Cardiac muscle cell (in vitro differentiated cells and primary cell): ENCODE data around the gene GRAP. TPM values are rescaled to one million over a fixed set of nuclear protein-coding genes. Genes with fewer than 3 reads are reported as not detected.

ENCODE experiments used
- DNase-seq, 2 donors: peaks; one replicate each; pipeline versions ENCODE4 v3.0.0 to v3.0.0-alpha.2; 2010 to 2017; ENCODE audit warnings: low read depth in 1 of 2, low spot score in 1 of 2
- H3K27ac ChIP-seq: fragments of 200-600 bp; sonication (generic); 2 replicates; pipeline ENCODE4 v1.5.1; 2016
- H3K27me3 ChIP-seq: fragments of 200-600 bp; sonication (generic); 2 replicates; pipeline ENCODE4 v1.6.0; 2016; ENCODE audit warnings: control low read depth
- H3K36me3 ChIP-seq: fragments of 200-600 bp; sonication (generic); 2 replicates; pipeline ENCODE4 v1.5.1; 2016; ENCODE audit warnings: control low read depth
- H3K4me1 ChIP-seq: fragments of 200-600 bp; sonication (generic); 2 replicates; pipeline ENCODE4 v1.8.1; 2017; ENCODE audit warnings: low read depth, mild to moderate bottlenecking, mixed run types
- H3K4me3 ChIP-seq: fragments of 200-600 bp; sonication (generic); 2 replicates; pipeline ENCODE4 v1.5.1; 2016; ENCODE audit warnings: mild to moderate bottlenecking
- H3K9me3 ChIP-seq: fragments of 200-600 bp; sonication (generic); 2 replicates; pipeline ENCODE4 v1.5.1; 2017; ENCODE audit warnings: low read depth, mild to moderate bottlenecking, control low read depth
- CTCF ChIP-seq: IDR thresholded peaks from 2 replicates; pipeline ENCODE4 v1.5.1; 2012; ENCODE audit warnings: low read depth, mild to moderate bottlenecking, low read length
- polyA plus RNA-seq: library from polyadenylated mRNA; unstranded; fragments of >200 nt; fragmentation: Nextera tagmentation; extraction: Ambion mirVana; gene quantifications from 2 replicates; pipeline ENCODE4 v1.2.1, GENCODE V29; 2016
- total RNA-seq: library from RNA; depleted of rRNA; stranded (reverse); fragments of >200 nt; gene quantifications from 2 replicates; pipeline ENCODE4 v1.2.3, GENCODE V29; 2016

The GRAP gene
- total and polyA plus RNA-seq, 2 experiments from 2014 or later, result 1.5 TPM; not detected in 1

- H3K27me3 ChIP-seq, result no peaks in the 10 kb centered on the region
- peaks cover 5% of the 10 kb centered on the region for H3K4me1 ChIP-seq
- no peaks in the 10 kb centered on the region for H3K36me3 ChIP-seq
- H3K27ac ChIP-seq, result peak overlapping the region; percentile 36
- H3K4me3 ChIP-seq, result no peak overlapping the region
- DNase-seq, result no peak
- H3K9me3 ChIP-seq, result no peaks in the 10 kb centered on the region
- TF ChIP-seq CTCF, result no peak
These were observed 60.1 kb downstream of the GRAP start for GRCh38 chr17:18986541-18987229.

- no peaks in the 10 kb centered on the region for H3K9me3 ChIP-seq
- H3K4me3 ChIP-seq, result no peak overlapping the region
- no peak for DNase-seq
- H3K36me3 ChIP-seq, result no peaks in the 10 kb centered on the region
- TF ChIP-seq CTCF, result no peak
- peaks cover 5% of the 10 kb centered on the region for H3K4me1 ChIP-seq
- no peak overlapping the region for H3K27ac ChIP-seq
- H3K27me3 ChIP-seq, result no peaks in the 10 kb centered on the region
These were observed 61.3 kb downstream of the GRAP start for GRCh38 chr17:18985475-18985874.

GRCh38 chr17:18984273-18985114 is 62.3 kb downstream of the GRAP start:
- H3K4me3 ChIP-seq, result no peak overlapping the region
- H3K27me3 ChIP-seq, result no peaks in the 10 kb centered on the region
- peaks cover 5% of the 10 kb centered on the region for H3K4me1 ChIP-seq
- DNase-seq, result no peak
- TF ChIP-seq CTCF, result no peak
- H3K9me3 ChIP-seq, result no peaks in the 10 kb centered on the region
- no peaks in the 10 kb centered on the region for H3K36me3 ChIP-seq
- H3K27ac ChIP-seq, result no peak overlapping the region

- TF ChIP-seq CTCF, result no peak
- H3K4me1 ChIP-seq, result peaks cover 5% of the 10 kb centered on the region
- H3K4me3 ChIP-seq, result no peak overlapping the region
- DNase-seq, result peak in 1 of 2 donors; percentile 57
- no peaks in the 10 kb centered on the region for H3K27me3 ChIP-seq
- no peaks in the 10 kb centered on the region for H3K9me3 ChIP-seq
- no peak overlapping the region for H3K27ac ChIP-seq
- no peaks in the 10 kb centered on the region for H3K36me3 ChIP-seq
These were observed 64.9 kb downstream of the GRAP start for GRCh38 chr17:18981642-18982424.

- no peak overlapping the region for H3K27ac ChIP-seq
- TF ChIP-seq CTCF, result no peak
- H3K36me3 ChIP-seq, result no peaks in the 10 kb centered on the region
- H3K4me3 ChIP-seq, result no peak overlapping the region
- DNase-seq, result no peak
- no peaks in the 10 kb centered on the region for H3K4me1 ChIP-seq
- no peaks in the 10 kb centered on the region for H3K27me3 ChIP-seq
- no peaks in the 10 kb centered on the region for H3K9me3 ChIP-seq
These were observed 65.5 kb downstream of the GRAP start for GRCh38 chr17:18981335-18981641.
